ENCODE data around the gene ZMYM4.

DNA sequence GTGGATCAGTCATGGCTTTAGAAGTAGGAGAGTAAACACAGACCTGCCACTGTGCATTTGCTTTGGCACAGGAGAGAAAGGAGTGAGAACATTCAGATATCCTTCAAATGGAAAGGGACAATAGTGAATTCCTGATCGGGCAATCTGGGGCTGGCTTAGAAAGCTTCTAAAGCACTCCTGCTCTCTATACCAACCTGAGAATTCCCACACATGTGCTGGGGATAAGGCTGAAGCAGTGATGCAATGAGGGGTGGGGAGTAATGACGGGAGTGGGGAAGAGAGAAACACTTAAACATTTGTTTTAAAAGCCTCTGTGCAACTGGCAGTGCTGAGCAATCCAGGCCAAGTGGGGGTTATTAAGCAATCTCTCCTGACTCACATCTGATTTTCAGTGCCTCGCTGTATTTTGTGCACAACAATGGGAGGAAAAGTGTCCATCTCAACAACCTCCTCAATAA is 179.9 kb downstream of the ZMYM4 start:
- TF ChIP-seq, protein P1, sequence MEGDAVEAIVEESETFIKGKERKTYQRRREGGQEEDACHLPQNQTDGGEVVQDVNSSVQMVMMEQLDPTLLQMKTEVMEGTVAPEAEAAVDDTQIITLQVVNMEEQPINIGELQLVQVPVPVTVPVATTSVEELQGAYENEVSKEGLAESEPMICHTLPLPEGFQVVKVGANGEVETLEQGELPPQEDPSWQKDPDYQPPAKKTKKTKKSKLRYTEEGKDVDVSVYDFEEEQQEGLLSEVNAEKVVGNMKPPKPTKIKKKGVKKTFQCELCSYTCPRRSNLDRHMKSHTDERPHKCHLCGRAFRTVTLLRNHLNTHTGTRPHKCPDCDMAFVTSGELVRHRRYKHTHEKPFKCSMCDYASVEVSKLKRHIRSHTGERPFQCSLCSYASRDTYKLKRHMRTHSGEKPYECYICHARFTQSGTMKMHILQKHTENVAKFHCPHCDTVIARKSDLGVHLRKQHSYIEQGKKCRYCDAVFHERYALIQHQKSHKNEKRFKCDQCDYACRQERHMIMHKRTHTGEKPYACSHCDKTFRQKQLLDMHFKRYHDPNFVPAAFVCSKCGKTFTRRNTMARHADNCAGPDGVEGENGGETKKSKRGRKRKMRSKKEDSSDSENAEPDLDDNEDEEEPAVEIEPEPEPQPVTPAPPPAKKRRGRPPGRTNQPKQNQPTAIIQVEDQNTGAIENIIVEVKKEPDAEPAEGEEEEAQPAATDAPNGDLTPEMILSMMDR (IDR thresholded peaks at IDR 0.05), result no peak
- TF ChIP-seq POLR2A (IDR thresholded peaks at IDR 0.05), result no peak
